ENCODE measurements around the gene COL23A1.

COL23A1 gene

GRCh38 chr5:178214160-178214803 lies 375.9 kb downstream of the COL23A1 start:
- no peak for DNase-seq

GRCh38 chr5:178213748-178214151 lies 376.4 kb downstream of the COL23A1 start:
- DNase-seq: no peak

- no peak for DNase-seq
Measured at GRCh38 chr5:178213003-178213461, 377.2 kb downstream of the COL23A1 start.

- DNase-seq: no peak
Measured at GRCh38 chr5:178212241-178213002, 377.8 kb downstream of the COL23A1 start.

DNA sequence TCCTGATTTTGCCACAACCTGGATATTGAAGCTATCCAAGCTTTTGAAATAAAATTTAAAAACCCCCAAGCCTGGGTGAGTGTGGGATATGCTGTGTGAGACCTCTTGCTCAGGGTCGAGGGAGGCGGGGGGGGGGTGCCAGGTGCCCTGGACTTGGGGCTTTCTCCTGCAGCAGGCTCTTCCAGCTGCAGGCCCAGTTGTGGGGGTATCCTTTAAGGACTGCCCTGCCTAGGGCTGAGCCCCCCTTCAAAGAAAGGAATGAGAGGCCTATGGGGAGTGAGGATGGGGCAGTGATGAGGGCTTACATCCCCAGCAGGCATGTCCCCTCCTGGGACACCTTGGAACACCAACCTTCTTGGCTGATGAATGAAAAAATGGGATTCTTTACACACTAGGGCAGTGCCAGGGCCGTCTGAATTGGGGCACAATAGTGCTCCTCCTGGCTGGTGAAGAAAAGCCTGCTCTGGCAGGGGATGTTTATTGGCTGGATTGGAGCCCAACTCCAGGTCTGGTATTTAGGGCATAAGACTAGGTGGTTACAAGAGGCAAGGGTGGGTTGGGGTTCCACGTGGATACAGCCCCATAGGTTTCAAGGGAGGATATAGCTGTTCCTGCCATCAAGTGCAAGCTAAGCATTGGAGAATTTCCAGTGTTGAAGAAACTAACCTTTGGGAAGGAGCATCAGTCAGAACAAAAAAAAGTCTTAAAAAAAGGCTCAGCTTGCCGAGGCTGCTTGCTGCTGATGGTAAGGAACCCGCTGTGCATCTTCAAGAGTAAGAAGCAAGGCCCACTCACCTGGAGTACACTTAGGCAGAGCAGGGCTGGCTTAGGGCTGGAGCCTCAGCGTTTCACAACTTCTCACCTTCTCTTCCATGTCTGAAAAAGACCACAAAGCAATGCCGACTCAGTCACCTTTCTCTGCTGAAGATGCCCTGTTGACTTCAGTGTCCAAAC lies 378.8 kb downstream of the COL23A1 start:
- no peak for DNase-seq

GRCh38 chr5:178210686-178211085 lies 379.5 kb downstream of the COL23A1 start:
- DNase-seq: no peak

DNA sequence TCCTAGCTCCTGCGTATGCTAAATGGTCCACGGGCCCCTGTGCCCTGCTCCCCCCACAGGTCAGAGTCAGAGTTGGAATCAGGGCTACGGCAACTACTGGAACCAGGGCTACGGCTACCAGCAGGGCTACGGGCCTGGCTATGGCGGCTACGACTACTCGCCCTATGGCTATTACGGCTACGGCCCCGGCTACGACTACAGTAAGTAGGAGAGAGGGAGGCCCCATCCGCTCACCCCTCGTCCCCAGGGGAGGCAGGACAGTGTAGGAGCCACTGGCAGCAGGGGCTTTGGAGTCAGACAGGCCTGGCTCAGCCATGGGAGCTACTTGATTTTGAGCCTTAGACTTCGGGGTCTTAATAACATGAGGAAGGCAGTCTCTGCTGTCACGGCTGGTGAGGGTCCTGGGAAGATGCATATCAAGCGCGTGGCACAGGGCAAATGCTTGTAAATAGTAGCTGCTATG lies 380.1 kb downstream of the COL23A1 start:
- DNase-seq: no peak

- DNase-seq: no peak
Measured at GRCh38 chr5:178209334-178210072, 380.7 kb downstream of the COL23A1 start.

GRCh38 chr5:178208540-178209227 lies 381.5 kb downstream of the COL23A1 start:
- DNase-seq: no peak

- DNase-seq: no peak
Measured at GRCh38 chr5:178207917-178208280, 382.3 kb downstream of the COL23A1 start.

DNA sequence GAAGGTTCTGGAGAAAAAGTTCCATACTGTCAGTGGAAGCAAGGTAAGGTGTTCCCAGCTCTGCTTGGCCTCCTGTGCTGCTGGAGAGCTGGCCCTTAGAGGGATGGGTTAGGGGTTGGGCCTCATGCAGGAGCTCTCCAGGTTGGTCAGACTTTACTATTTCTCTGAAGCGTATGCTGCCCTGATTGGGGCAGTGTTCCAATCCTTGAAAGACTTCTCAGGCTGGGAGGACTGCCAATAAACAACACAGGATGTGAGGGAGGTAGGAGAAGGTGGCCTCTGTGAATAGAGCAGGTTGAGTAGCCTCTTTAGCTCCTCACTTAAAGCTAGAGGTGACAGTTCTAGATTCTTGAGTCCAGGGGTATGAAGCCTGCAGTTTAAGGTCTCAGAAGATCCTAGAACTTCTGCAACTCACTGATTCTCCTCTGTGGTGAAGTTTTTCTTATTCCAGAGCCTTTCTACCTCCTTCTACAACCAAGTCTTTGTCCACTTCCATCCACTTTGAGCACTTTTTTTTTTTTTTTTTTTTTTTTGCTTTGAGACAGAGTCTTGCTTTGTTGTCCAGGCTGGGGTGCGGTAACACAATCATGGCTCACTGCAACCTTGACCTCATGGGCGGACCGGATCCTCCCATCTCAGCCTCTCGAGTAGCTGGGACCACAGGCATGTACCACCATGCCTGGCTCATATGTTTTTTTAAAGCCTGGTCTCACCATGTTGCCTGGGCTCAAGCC lies 382.8 kb downstream of the COL23A1 start:
- DNase-seq: no peak

GRCh38 chr5:178206166-178207101 lies 383.8 kb downstream of the COL23A1 start:
- no peak for DNase-seq

DNA sequence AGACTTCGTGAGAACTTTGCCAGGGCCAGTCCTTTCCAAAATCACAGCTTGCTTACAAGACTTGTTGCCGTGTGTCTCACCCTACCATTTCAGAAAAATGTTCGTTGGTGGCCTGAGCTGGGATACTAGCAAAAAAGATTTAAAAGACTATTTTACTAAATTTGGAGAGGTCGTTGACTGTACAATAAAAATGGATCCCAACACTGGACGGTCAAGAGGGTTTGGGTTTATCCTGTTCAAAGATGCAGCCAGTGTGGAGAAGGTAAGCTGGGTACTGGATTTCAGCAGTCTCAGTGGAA lies 384.5 kb downstream of the COL23A1 start:
- DNase-seq: no peak

DNA sequence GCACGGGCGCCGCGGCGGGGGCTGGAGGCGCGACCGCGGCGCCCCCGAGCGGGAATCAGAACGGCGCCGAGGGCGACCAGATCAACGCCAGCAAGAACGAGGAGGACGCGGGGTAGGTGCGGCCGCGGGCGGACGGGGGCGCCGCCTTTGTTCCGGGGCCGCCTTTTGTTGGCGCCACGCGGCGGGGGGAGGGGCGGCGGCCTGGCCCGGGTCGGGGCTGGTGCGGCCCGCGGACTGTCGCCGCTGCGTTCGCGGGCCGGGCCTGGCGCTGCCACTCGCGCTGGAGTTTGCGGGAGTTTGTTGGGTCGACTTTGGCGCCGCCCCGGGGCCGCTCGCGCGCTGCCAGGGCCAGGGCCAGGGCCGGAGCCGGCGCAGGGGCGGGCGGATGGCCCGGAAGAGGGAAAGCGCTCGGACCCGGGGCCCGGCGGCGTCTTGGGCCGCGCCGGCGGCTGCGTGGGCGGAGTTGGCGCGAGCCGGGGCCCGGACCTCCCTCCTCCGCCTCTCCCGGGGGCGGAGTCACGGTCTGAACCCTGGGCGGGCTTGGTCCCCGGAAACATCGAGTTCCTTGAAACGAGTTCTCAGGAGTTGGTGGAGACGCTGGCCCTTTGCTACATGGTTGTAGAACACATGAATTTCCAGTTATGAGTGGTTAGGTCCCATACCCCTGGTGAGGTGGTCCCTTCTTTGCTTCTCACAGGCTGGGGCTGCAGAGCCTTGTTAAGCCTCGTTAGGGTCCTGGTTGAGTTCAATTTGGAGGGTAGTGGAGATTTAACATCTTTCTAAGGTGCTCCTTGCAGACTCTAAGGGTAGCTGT lies 385.1 kb downstream of the COL23A1 start:
- DNase-seq: peak; percentile 67

GRCh38 chr5:178204182-178204934 lies 385.8 kb downstream of the COL23A1 start, which contains the start of gene HNRNPAB:
TSS of gene HNRNPAB (plus strand) at chr5:178204533. CDS start at chr5:178204838, 305 bp downstream.
- peak; percentile 92 for DNase-seq

DNA sequence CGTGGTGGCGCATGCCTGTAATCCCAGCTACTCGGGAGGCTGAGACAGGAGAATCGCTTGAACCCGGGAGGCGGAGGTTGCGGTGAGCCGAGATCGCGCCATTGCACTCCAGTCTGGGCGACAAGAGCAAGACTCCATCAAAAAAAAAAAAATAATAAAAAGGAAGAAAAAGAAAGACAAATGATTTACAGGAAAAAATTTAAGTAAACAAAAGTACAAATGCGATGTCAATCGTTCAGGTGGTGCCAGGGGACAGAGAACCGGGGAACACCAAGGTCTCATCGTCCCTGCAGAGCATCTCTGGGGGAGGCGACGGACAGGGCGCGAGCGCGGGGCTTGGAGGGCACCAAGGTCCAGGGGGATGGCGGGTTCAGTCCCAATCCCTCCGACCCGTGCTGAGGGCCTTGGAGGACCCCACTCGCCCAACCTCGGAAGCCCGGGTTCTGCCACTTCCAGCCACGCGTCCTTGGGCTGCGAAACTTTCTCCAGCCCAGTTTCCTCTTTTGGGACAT lies 386.5 kb downstream of the COL23A1 start:
- DNase-seq: no peak

DNA sequence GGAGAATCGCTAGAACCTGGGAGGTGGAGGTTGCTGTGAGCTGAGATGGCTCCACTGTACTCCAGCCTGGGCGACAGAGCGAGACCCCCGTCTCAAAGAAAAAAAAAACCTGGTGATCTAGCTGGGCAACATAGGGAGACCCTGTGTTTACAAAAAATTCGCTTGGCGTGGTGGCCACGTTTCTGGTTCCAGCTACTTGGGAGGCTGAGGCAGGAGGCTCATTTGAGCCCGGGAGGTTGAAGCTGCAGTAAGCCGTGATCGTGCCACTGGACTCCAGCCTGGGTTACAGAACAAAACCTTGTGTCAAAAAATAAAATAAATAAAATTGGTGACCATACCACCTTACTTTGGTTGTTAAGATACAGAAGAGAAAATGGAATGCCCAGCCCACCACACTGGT lies 387.7 kb downstream of the COL23A1 start:
- no peak for DNase-seq

GRCh38 chr5:178201927-178202235 lies 388.3 kb downstream of the COL23A1 start:
- no peak for DNase-seq
